Neural cell (in vitro differentiated cells): ENCODE measurements around the gene PFKP. TPM values are rescaled to one million over a fixed set of nuclear protein-coding genes. Genes with fewer than 3 reads are reported as not detected.

Experiments used
- H2AFZ ChIP-seq: fragments of 200-600, 300-800 bp; sonication (generic), shearing (Covaris generic); 2 replicates; pipeline ENCODE4 v1.6.0; 2014; ENCODE audit warnings: low read depth, mild to moderate bottlenecking, antibody characterized with exemption, low read length, moderate library complexity
- H3F3A ChIP-seq: fragments of 200-600 bp; shearing (Covaris generic); 2 replicates; pipeline ENCODE4 v1.6.1; 2016; ENCODE audit warnings: mild to moderate bottlenecking, moderate library complexity, mixed read lengths, antibody characterized with exemption, low read length; ENCODE audit not compliant: insufficient read depth, poor library complexity, severe bottlenecking
- H3K27ac ChIP-seq: fragments of 200-600, 300-800 bp; sonication (generic), shearing (Covaris generic); 2 replicates; pipeline ENCODE4 v1.5.1; 2014; ENCODE audit warnings: mild to moderate bottlenecking, low read length, moderate library complexity
- H3K27me3 ChIP-seq: fragments of 300-800, 200-600 bp; sonication (generic), shearing (Covaris generic); 2 replicates; pipeline ENCODE4 v1.6.0; 2014; ENCODE audit warnings: mild to moderate bottlenecking, low read depth, low read length, moderate library complexity; ENCODE audit not compliant: insufficient read depth
- H3K36me3 ChIP-seq: fragments of 300-800, 200-600 bp; sonication (generic), shearing (Covaris generic); 2 replicates; pipeline ENCODE4 v1.5.1; 2014; ENCODE audit warnings: mild to moderate bottlenecking, antibody characterized with exemption, low read length, moderate library complexity; ENCODE audit not compliant: insufficient read depth
- H3K4me2 ChIP-seq: fragments of 300-800, 200-600 bp; sonication (generic), shearing (Covaris generic); 2 replicates; pipeline ENCODE4 v1.6.0; 2014; ENCODE audit warnings: mild to moderate bottlenecking, low read length
- H3K4me3 ChIP-seq: fragments of 300-800, 200-600 bp; sonication (generic), shearing (Covaris generic); 2 replicates; pipeline ENCODE4 v1.5.1; 2014; ENCODE audit warnings: mild to moderate bottlenecking, low read length, moderate library complexity
- H3K79me2 ChIP-seq: fragments of 200-600 bp; shearing (Covaris generic); replicated peaks from 2 replicates; pipeline ENCODE4 v1.6.0; 2014; ENCODE audit warnings: mild to moderate bottlenecking, low read length, moderate library complexity; ENCODE audit not compliant: insufficient read depth
- H3K9ac ChIP-seq: fragments of 300-800, 200-600 bp; sonication (generic), shearing (Covaris generic); 2 replicates; pipeline ENCODE4 v1.6.1; 2016; ENCODE audit warnings: mild to moderate bottlenecking, low read length, mixed read lengths
- H3K9me2 ChIP-seq: fragments of 200-600 bp; shearing (Covaris generic); 2 replicates; pipeline ENCODE4 v1.6.1; 2016; ENCODE audit warnings: mild to moderate bottlenecking, low read length, mixed read lengths; ENCODE audit not compliant: insufficient read depth
- H3K9me3 ChIP-seq: fragments of 200-600, 300-800 bp; sonication (generic), shearing (Covaris generic); 2 replicates; pipeline ENCODE4 v1.6.1; 2016; ENCODE audit warnings: mild to moderate bottlenecking, mixed run types, low read length, moderate library complexity, mixed read lengths
- H4K20me1 ChIP-seq: fragments of 200-600 bp; shearing (Covaris generic); 2 replicates; pipeline ENCODE4 v1.6.1; 2016; ENCODE audit warnings: mild to moderate bottlenecking, mixed run types; ENCODE audit not compliant: insufficient read depth
- EP300 ChIP-seq: fragments of 450-650 bp; conservative IDR thresholded peaks from 2 replicates; pipeline ENCODE4 v1.6.1; 2014; ENCODE audit warnings: antibody characterized with exemption, mild to moderate bottlenecking, moderate library complexity; ENCODE audit not compliant: poor library complexity, severe bottlenecking
- EZH2 ChIP-seq: fragments of 200-600, 300-800 bp; shearing (Covaris generic), sonication (generic); IDR thresholded peaks from 2 replicates; pipeline ENCODE4 v1.6.1; 2014; ENCODE audit warnings: antibody characterized with exemption, low read length, borderline replicate concordance, mild to moderate bottlenecking; ENCODE audit not compliant: insufficient read depth, poor library complexity, severe bottlenecking
- MXI1 ChIP-seq: fragments of 450-650 bp; conservative IDR thresholded peaks from 2 replicates; pipeline ENCODE4 v1.6.1; 2014; ENCODE audit warnings: antibody characterized with exemption, mild to moderate bottlenecking; ENCODE audit not compliant: poor library complexity, severe bottlenecking
- POLR2AphosphoS5 ChIP-seq: IDR thresholded peaks from 2 replicates; pipeline ENCODE4 v1.6.1; 2012
- RAD21 ChIP-seq: fragments of 450-650 bp; conservative IDR thresholded peaks from 2 replicates; pipeline ENCODE4 v1.6.1; 2014; ENCODE audit warnings: antibody characterized with exemption, mild to moderate bottlenecking, moderate library complexity
- SMC3 ChIP-seq: fragments of 450-650 bp; conservative IDR thresholded peaks from 2 replicates; pipeline ENCODE4 v1.6.1; 2014; ENCODE audit warnings: antibody characterized with exemption, mild to moderate bottlenecking, moderate library complexity; ENCODE audit not compliant: poor library complexity
- TAF1 ChIP-seq: IDR thresholded peaks from 2 replicates; pipeline ENCODE4 v1.6.1; 2012; ENCODE audit warnings: low read depth
- polyA plus RNA-seq: library from polyadenylated mRNA; depleted of rRNA; stranded (reverse); fragments of >200 nt; gene quantifications from 2 replicates; pipeline ENCODE4 v1.2.3, GENCODE V29; 2014
- TF ChIP-seq, protein P1 (sequence below): IDR thresholded peaks from 2 replicates; pipeline ENCODE4 v1.6.1; 2012; ENCODE audit warnings: borderline replicate concordance
- TF ChIP-seq, protein P2 (sequence below): fragments of 450-650 bp; IDR thresholded peaks from 2 replicates; pipeline ENCODE4 v1.5.1; 2014; ENCODE audit warnings: antibody characterized with exemption, mild to moderate bottlenecking, moderate library complexity; ENCODE audit not compliant: poor library complexity, severe bottlenecking

Gene PFKP
- polyA plus RNA-seq, 1 donor from 2014 or later = 27.9 TPM

DNA sequence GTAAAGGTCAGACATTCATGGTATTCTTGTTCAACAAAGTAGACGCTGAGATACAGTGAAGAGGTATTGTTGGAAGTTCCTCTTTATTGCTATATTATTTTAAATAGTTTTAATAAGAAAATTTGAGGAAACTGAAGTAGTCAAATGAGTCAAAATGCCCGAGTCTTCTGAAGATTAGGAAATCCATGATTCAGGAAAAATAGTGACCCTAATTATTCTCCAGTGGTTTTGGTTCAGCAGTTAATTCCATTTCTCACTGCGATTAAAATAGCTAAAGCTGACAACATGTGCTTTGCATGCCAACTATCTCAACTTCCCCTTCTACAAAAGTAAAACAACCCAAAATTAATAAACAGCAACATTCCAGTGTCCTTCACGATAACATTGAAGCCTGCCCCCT lies 32.7 kb upstream of the PFKP start:
- Histone ChIP-seq H3K36me3 (no peaks in the 10 kb centered on the region), H3K9me2 (no peaks in the 10 kb centered on the region), H3K9me3 (no peaks in the 10 kb centered on the region), H3K79me2 (no peaks in the 10 kb centered on the region), H3K4me2 (no peak overlapping the region), H3K9ac (no peak overlapping the region), H3K27me3 (no peaks in the 10 kb centered on the region), H4K20me1 (no peaks in the 10 kb centered on the region), H2AFZ (no peak overlapping the region), H3K4me3 (no peak overlapping the region), H3F3A (no peaks in the 10 kb centered on the region), H3K27ac (no peak overlapping the region)
- no peak for TF ChIP-seq SMC3
- no peak for TF ChIP-seq EP300
- TF ChIP-seq MXI1 = no peak
- no peak for TF ChIP-seq RAD21
- no peak for TF ChIP-seq EZH2
- TF ChIP-seq, protein P1, sequence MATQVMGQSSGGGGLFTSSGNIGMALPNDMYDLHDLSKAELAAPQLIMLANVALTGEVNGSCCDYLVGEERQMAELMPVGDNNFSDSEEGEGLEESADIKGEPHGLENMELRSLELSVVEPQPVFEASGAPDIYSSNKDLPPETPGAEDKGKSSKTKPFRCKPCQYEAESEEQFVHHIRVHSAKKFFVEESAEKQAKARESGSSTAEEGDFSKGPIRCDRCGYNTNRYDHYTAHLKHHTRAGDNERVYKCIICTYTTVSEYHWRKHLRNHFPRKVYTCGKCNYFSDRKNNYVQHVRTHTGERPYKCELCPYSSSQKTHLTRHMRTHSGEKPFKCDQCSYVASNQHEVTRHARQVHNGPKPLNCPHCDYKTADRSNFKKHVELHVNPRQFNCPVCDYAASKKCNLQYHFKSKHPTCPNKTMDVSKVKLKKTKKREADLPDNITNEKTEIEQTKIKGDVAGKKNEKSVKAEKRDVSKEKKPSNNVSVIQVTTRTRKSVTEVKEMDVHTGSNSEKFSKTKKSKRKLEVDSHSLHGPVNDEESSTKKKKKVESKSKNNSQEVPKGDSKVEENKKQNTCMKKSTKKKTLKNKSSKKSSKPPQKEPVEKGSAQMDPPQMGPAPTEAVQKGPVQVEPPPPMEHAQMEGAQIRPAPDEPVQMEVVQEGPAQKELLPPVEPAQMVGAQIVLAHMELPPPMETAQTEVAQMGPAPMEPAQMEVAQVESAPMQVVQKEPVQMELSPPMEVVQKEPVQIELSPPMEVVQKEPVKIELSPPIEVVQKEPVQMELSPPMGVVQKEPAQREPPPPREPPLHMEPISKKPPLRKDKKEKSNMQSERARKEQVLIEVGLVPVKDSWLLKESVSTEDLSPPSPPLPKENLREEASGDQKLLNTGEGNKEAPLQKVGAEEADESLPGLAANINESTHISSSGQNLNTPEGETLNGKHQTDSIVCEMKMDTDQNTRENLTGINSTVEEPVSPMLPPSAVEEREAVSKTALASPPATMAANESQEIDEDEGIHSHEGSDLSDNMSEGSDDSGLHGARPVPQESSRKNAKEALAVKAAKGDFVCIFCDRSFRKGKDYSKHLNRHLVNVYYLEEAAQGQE = no peak
- no peak for TF ChIP-seq TAF1
- no peak for TF ChIP-seq POLR2AphosphoS5
- TF ChIP-seq, protein P2, sequence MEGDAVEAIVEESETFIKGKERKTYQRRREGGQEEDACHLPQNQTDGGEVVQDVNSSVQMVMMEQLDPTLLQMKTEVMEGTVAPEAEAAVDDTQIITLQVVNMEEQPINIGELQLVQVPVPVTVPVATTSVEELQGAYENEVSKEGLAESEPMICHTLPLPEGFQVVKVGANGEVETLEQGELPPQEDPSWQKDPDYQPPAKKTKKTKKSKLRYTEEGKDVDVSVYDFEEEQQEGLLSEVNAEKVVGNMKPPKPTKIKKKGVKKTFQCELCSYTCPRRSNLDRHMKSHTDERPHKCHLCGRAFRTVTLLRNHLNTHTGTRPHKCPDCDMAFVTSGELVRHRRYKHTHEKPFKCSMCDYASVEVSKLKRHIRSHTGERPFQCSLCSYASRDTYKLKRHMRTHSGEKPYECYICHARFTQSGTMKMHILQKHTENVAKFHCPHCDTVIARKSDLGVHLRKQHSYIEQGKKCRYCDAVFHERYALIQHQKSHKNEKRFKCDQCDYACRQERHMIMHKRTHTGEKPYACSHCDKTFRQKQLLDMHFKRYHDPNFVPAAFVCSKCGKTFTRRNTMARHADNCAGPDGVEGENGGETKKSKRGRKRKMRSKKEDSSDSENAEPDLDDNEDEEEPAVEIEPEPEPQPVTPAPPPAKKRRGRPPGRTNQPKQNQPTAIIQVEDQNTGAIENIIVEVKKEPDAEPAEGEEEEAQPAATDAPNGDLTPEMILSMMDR = no peak

DNA sequence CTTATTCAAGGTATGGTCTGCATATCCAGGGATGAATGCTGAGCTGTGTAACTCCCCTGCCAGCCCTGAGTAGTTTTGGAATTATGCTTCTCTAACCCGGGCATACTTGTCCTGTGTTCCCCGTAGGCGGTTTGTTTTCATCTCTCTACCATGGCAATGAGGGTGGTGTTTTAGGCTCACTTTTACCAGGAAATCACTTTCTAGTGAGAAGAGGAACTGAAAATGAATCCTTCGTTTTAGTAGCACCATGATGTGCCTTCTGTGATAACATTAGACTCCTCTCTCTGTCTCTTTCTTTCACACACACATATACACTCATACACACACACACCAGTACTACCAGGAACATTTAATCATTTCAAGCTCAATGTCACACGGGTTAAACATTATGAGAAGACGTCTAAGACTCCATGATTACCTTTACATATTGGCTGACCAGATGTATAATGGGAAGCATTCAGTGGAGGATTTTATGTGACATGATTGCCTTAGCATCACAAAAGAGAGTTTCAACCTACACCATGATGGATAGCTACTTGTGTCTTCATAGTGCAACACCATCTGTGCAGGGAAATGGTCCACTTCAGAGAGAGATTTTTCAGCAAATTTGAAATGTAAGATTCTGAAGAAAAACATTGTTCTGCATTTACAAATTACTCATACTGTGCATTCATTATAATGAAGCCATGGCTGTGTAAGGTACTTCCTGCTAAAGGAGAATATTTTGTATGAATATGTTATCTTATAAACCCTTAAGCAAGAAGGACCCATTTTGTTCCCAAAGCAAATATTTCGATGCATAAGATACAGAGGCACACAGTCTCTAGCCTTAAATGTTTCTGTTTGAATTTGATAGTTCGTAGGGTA lies 31.0 kb upstream of the PFKP start:
- Histone ChIP-seq H3K9me3 (no peaks in the 10 kb centered on the region), H3K27me3 (no peaks in the 10 kb centered on the region), H3K36me3 (no peaks in the 10 kb centered on the region), H3K79me2 (no peaks in the 10 kb centered on the region), H3K9me2 (no peaks in the 10 kb centered on the region), H3F3A (no peaks in the 10 kb centered on the region), H3K9ac (no peak overlapping the region), H3K4me2 (no peak overlapping the region), H2AFZ (no peak overlapping the region), H3K4me3 (no peak overlapping the region), H3K27ac (no peak overlapping the region), H4K20me1 (no peaks in the 10 kb centered on the region)
- TF ChIP-seq, protein P2 = no peak
- TF ChIP-seq, protein P1 = no peak
- no peak for TF ChIP-seq EP300
- no peak for TF ChIP-seq SMC3
- no peak for TF ChIP-seq EZH2
- TF ChIP-seq POLR2AphosphoS5 = no peak
- no peak for TF ChIP-seq MXI1
- no peak for TF ChIP-seq TAF1
- TF ChIP-seq RAD21 = no peak
